Globus pallidus (tissue), 1 donor: ENCODE measurements around the gene SLAMF8.

Experiments
- DNase-seq: peaks from one replicate; pipeline ENCODE4 v3.0.0-alpha.2; 2015; ENCODE audit warnings: low spot score

The SLAMF8 gene

GRCh38 chr1:159821171-159821867 is 5.4 kb upstream of the SLAMF8 start:
- DNase-seq: no peak

- no peak for DNase-seq
Observed at GRCh38 chr1:159823406-159823805, 3.3 kb upstream of the SLAMF8 start.

DNA sequence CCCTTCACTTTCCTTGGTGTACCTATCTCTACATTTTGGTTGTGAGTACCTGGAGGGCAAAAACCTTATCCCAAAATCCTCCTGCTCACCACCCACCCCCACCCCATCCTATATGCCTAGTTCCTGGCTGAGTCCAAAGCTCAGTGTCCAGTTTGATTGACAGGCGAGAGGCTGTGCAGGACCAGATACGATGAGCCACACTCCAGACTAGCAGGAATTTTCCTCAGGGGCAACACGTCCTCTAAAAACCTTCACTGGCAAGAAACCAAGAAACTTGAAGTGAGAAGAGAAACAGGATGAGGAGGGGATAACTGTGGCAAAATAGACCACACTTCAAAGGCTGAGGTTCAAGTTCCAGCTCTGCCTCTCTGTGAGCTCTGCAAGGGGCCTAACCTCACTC is 1.1 kb upstream of the SLAMF8 start:
- no peak for DNase-seq

DNA sequence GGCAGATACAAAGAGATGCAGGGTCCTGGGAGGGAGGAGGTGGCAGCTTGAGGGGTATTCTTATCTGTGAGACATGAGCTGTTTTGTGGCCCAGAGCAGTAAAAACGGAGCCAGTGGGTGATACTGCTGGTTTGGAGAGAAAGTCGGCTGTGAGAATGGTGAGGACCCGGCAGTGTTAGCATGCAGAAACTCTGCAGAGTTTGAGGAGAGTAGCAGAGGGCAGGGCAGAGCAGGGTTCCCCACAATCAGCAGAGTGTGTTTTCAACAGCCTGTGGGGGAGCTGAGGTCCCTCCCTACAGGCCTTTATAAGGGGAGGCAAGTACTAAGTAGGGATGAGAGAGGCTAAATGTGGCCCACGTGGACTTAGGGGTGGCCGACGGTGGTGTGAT is 423 bp downstream of the SLAMF8 start:
- no peak for DNase-seq

DNA sequence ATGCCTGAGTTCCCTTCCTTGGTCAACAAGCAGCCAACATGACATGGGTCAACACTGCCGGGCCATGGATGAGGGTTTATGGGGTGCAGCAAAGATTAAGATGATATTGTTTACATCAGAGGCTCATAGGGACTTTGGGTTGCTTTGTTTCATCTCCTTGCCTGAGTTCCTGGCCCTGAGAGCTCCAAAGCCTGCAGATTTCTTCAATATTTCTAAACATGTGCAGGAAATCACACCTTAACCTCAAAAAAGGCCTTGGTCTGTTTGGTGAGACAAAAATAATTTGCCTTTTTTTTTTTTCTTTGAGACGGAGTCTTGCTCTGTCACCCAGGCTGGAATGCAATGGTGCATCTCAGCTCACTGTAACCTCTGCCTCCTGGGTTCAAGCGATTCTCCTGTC is 876 bp downstream of the SLAMF8 start:
- no peak for DNase-seq

DNA sequence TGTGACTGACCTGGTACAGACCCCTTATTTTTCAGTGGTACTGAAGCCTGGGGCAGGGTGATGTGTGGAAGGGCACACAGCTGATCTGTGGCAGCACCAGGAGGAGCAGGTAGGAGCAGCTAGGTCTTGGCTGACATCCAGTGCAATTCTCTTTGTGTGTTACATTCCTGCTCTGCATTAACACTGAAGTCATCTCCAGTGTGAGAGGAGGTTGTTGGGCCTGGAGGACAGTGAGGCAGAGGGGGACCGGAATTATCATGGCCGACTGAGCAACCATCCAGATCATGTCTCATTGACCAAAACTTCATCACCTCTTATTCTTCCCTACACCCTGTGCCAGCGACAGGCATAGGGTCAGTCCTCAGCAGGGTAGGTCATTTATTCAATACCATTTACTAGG is 1.5 kb downstream of the SLAMF8 start:
- DNase-seq: no peak

GRCh38 chr1:159828581-159829272 is 2.1 kb downstream of the SLAMF8 start:
- no peak for DNase-seq

- peak; percentile 51 for DNase-seq
Observed at GRCh38 chr1:159829273-159829634, 2.6 kb downstream of the SLAMF8 start.

DNA sequence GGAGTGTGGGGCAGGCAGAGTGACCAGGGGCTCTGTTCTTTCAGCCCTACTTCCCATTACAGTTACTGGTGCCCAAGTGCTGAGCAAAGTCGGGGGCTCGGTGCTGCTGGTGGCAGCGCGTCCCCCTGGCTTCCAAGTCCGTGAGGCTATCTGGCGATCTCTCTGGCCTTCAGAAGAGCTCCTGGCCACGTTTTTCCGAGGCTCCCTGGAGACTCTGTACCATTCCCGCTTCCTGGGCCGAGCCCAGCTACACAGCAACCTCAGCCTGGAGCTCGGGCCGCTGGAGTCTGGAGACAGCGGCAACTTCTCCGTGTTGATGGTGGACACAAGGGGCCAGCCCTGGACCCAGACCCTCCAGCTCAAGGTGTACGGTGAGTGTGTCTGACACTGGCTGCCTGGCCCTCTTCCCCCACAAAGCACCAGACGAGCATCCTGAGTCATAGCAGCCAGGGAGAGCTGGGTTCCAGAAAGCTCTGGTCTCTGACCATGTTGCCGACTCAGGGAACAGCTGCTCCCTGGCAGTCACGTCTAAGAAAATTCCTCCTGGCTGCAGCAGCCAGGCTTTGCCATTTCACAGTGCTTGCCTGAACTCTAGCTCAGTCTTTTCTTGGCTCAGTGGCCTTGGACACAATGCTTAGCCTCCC is 3.3 kb downstream of the SLAMF8 start:
- DNase-seq: no peak

- no peak for DNase-seq
Observed at GRCh38 chr1:159830722-159831121, 4.0 kb downstream of the SLAMF8 start.

GRCh38 chr1:159831412-159832141 is 4.9 kb downstream of the SLAMF8 start:
- no peak for DNase-seq

DNA sequence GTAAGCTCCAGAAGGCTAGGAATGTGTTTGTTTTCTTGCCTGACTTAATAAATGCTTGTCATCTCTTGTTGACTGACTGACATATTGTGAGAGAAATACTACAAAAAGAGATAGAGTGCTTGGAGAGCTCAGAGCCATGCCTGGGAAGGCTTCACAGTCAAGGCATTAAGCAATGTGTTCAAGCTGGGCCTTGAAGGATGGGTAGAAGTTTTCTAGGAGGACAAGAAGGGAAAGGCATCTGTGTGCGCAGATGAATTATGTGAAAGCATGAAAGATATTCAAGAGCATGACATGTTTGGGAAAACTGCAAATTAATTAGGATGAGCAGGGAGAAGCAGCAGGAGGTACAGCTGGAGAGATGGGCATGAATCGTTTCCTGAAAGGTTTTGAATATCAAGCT is 5.6 kb downstream of the SLAMF8 start:
- no peak for DNase-seq

- no peak for DNase-seq
Observed at GRCh38 chr1:159835356-159835755, 8.7 kb downstream of the SLAMF8 start.

DNA sequence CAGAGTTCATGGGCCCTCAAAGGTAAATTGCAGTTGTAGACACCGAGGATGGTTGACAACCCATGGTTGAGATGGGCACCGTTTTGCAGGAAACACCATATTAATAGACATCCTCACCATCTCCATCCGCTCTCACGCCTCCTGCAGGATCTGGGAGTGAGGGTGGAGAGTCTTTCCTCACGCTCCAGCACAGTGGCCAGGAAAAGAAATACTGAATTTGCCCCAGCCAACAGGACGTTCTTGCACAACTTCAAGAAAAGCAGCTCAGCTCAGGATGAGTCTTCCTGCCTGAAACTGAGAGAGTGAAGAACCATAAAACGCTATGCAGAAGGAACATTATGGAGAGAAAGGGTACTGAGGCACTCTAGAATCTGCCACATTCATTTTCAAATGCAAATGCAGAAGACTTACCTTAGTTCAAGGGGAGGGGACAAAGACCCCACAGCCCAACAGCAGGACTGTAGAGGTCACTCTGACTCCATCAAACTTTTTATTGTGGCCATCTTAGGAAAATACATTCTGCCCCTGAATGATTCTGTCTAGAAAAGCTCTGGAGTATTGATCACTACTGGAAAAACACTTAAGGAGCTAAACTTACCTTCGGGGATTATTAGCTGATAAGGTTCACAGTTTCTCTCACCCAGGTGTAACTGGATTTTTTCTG is 9.3 kb downstream of the SLAMF8 start:
- DNase-seq: no peak

DNA sequence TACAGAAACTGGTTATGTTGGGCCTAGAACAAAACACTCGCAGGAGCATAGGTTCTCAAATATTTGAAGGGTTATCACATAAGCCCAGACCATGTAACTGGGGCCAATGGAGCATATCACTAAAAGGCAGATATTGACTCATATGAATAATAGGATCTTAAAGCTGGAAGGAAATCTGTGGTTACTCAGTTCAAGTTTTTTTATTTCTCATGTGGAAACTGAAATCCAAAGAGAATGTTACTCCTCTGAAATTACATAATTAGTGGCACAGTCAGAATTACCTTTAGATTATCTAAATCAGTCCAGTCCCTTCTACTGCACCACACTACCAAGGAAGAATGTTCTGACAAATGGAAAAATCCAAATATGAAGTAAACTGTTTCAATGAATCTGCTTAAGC is 12.0 kb downstream of the SLAMF8 start:
- no peak for DNase-seq

DNA sequence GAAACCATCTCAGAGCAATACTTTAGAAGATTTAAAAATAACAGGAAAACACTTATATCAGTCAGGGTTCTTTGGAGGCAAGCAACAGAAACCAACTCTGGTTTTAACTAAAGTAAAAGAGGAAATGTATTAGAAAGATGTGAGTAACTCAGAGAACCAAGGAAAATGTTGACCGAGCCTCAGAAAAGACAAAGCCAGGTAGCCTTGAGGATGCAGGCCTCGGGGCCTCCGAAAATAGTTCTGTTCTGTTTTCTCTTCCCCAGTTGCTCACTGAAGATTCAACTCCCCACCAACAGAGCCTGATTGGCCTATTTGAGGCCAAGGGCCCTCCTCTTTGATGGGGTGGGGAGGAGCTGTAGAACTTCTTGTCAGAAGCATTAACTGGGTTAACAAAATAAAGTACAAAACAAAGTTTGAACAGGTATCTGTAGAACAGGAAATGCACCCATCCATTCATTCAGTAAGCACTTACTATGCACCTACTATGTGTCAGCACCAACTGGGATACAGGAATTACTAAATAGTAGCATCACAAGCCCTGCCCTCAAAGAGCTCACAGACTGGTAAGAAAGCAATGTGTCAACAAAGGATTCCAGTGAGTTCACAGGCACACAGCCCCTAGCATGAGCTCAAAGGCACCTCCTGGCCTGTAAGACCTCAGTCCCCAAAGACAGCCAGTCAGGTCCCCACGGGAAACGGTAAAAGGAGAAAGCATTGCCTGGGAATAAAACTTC is 12.6 kb downstream of the SLAMF8 start:
- no peak for DNase-seq

DNA sequence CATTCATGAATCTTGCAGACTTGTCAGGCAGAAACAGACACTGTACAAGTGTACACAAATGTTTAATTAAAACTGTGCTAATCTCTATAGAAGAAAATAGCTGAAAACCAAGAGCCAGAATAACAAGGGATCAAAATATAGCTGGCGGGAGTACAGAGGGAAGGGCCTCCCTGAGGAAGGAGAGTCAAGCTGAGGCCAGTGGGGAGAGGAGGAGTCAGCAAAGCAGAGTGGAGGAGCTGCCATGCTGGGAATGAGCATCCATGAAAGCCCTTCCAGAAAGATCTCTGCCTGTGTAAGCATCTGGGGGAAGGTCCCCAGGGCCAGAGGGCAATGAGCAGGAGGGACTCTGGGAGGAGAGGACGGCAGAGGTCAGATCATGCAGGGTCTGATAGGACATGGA is 15.1 kb downstream of the SLAMF8 start:
- DNase-seq: no peak

GRCh38 chr1:159843459-159843858 is 16.8 kb downstream of the SLAMF8 start:
- no peak for DNase-seq

- no peak for DNase-seq
Observed at GRCh38 chr1:159845751-159846629, 19.3 kb downstream of the SLAMF8 start.

DNA sequence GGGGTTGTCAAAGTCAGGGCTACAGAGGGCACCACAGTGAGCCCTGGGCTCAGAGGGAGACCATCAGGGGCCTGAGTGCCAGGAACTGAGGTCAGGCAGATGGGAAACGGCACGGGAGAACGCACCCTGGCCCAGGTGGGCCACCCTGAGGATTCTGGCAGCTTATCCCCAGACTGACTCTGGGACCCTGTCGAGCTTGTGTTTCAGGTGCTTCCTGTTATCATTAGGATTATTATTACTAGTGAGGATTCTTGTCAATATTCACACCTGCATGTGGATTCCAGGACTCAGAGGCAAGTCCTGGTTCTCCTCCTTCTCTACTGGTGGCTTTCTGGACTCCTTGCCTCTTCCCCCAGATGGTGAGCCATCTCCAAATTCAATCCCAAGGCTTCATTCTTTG is 20.6 kb downstream of the SLAMF8 start:
- no peak for DNase-seq

DNA sequence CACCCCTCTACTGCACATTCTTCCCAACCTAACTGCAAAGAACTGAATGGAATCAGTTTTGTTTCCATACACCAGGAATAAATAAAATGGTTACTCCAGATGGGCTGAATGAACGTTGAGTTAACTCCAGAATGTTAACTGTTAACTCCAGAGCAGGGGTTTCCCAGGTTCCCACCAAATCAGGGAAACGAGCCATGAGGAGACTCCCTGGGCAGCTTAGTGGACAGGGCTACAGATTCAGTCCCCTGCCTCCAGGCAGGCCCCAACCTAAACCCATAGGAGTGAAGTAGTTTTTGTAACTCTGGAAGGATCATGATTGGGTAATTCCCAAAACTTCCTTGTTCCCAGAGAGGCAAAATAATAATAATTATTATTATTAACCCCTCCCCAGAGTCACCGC is 21.7 kb downstream of the SLAMF8 start:
- DNase-seq: no peak
